Measurements from ENCODE around the gene CALM1. TPM values are rescaled to one million over a fixed set of nuclear protein-coding genes. Genes with fewer than 3 reads are reported as not detected.
"Not testable (repeated sequence)": the region's sequence is repeated elsewhere in the genome, so short reads cannot be mapped to it uniquely, and the experiment has no call there.

CALM1 gene
- total and polyA plus RNA-seq, 2 donors (not counting 3 experiments of a cell fraction or from before 2014, with no cell fraction given), result 476 to 731 TPM

DNA sequence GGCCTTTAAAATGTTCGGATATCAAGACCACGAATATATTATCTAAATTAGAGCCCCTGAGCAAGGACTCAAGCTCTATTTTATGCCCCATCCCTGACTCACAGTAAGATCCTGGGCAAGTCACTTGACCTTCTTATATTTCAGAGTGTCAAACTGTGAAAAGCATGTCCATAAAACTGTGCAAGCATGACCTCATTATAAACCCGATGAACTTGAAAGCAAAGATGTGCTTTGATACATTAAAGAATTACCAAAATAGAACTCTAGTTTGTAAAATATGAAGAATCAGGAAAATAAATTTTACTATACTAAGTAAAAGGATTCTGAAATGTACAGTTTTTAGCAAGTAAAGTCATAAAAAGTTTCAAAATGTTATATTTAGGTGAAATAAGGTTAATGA, 2.9 kb upstream of the CALM1 start:
- H3K27me3 ChIP-seq (ENCODE audit: control insufficient read depth in 2 of 2, insufficient read depth in 2 of 2, low read length in 2 of 2), result no peaks in the 10 kb centered on the region
- no peak for FAIRE-seq
- H3K9me3 ChIP-seq (replicated peaks; ENCODE audit: control insufficient read depth, insufficient read depth, low read length), result no peaks in the 10 kb centered on the region
- intact Hi-C loops (cut with micrococcal nuclease), result no loop called here
- no peak overlapping the region for H3K4me2 ChIP-seq (ENCODE audit: insufficient read depth, low read length)
- no TSS peak for BruUV-seq (replicated peaks)
- H3K36me3 ChIP-seq (ENCODE audit: control insufficient read depth in 2 of 2, extremely low read depth in 1 of 2, insufficient read depth in 2 of 2, low read length in 2 of 2), result no peaks in the 10 kb centered on the region
- ChIA-PET POLR2A (no interaction called here), CTCF (interaction anchor here (1.4 to 1.5 kb wide), 2 partner anchors 10 to 11 kb away, joined by 3 read pairs; no protein-coding TSS in a partner anchor)
- H3K4me1 ChIP-seq (ENCODE audit: control insufficient read depth, extremely low read depth, insufficient read depth, low read length), result peaks cover 8% of the 10 kb centered on the region
- no peak overlapping the region for H3K27ac ChIP-seq (ENCODE audit: insufficient read depth, low read depth, low read length)
- peaks cover 19% of the 10 kb centered on the region for H3K79me2 ChIP-seq (ENCODE audit: control insufficient read depth, insufficient read depth, low read length)
- no peak overlapping the region for H2AFZ ChIP-seq (ENCODE audit: low read depth, low read length)
- H3K9ac ChIP-seq (replicated peaks; ENCODE audit: extremely low read depth, insufficient read depth, low read length), result no peak overlapping the region
- DNase-seq (ENCODE audit: low read depth, low spot score), result no peak
- no peaks in the 10 kb centered on the region for H3K9me1 ChIP-seq (replicated peaks; ENCODE audit: control insufficient read depth, extremely low read depth, insufficient read depth, low read length)
- TF ChIP-seq MYC (IDR thresholded peaks at IDR 0.05; ENCODE audit: low read depth, low read length) (no peak), GATA2 (IDR thresholded peaks at IDR 0.05; ENCODE audit: insufficient read depth, insufficient read length, low read depth, low read length) (no peak), JUN (IDR thresholded peaks at IDR 0.05; ENCODE audit: borderline replicate concordance, insufficient read depth, insufficient read length, low read depth) (no peak)
- H4K20me1 ChIP-seq (replicated peaks; ENCODE audit: control insufficient read depth, extremely low read depth, insufficient read depth, low read length), result peaks cover under 1% of the 10 kb centered on the region
- dilution Hi-C loops (cut with MboI; ENCODE audit: extremely low pct_ligation_motif_present, low sequenced_read_pairs), result no loop called here
- H3K4me3 ChIP-seq (replicated peaks in 1 of 3; ENCODE audit: insufficient read depth in 1 of 3, low read depth in 1 of 3, low read length in 3 of 3), result no peak overlapping the region

DNA sequence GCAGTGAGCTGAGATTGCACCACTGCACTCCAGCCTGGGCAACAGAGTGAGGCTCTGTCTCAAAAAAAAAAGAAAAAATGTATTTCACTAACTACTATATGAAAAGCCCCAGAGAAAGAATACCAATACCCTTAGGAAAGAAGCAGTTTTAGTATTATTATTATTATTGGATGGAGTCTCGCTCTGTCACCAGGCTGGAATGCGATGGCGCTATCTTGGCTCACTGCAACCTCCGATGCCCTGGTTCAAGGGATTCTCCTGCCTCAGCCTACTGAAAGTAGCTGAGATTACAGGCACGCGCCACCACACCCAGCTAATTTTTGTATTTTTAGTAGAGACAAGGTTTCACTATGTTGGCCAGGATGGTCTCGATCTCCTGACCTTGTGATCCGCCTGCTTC, 2.0 kb upstream of the CALM1 start:
- intact Hi-C loops (cut with micrococcal nuclease), result loop anchor here (5.0 kb wide), 2 partner anchors 283 to 408 kb away; no protein-coding TSS in a partner anchor
- H3K9me3 ChIP-seq (replicated peaks; ENCODE audit: control insufficient read depth, insufficient read depth, low read length); H3K36me3 ChIP-seq (ENCODE audit: control insufficient read depth in 2 of 2, extremely low read depth in 1 of 2, insufficient read depth in 2 of 2, low read length in 2 of 2); POLR2A ChIA-PET; H3K4me3 ChIP-seq (replicated peaks in 1 of 3; ENCODE audit: insufficient read depth in 1 of 3, low read depth in 1 of 3, low read length in 3 of 3); BruUV-seq (replicated peaks); dilution Hi-C loops (cut with MboI; ENCODE audit: extremely low pct_ligation_motif_present, low sequenced_read_pairs); H4K20me1 ChIP-seq (replicated peaks; ENCODE audit: control insufficient read depth, extremely low read depth, insufficient read depth, low read length); H3K27ac ChIP-seq (ENCODE audit: insufficient read depth, low read depth, low read length); H3K9me1 ChIP-seq (replicated peaks; ENCODE audit: control insufficient read depth, extremely low read depth, insufficient read depth, low read length); H3K4me2 ChIP-seq (ENCODE audit: insufficient read depth, low read length); H3K9ac ChIP-seq (replicated peaks; ENCODE audit: extremely low read depth, insufficient read depth, low read length); FAIRE-seq; H2AFZ ChIP-seq (ENCODE audit: low read depth, low read length); H3K27me3 ChIP-seq (ENCODE audit: control insufficient read depth in 2 of 2, insufficient read depth in 2 of 2, low read length in 2 of 2); DNase-seq (ENCODE audit: low read depth, low spot score): not testable (repeated sequence)
- CTCF ChIA-PET, result interaction anchor here (1.5 kb wide), 1 partner anchor 11 kb away, joined by 3 read pairs; no protein-coding TSS in a partner anchor
- H3K79me2 ChIP-seq (ENCODE audit: control insufficient read depth, insufficient read depth, low read length), result peaks cover 26% of the 10 kb centered on the region
- peaks cover 15% of the 10 kb centered on the region for H3K4me1 ChIP-seq (ENCODE audit: control insufficient read depth, extremely low read depth, insufficient read depth, low read length)
